NB4 (cell line): ENCODE data around the gene ASCL2.

ENCODE experiments used
- CTCF ChIP-seq: IDR thresholded peaks from one replicate; pipeline ENCODE4 v1.5.1; 2012; ENCODE audit warnings: low read depth, low read length
- POLR2A ChIP-seq: IDR thresholded peaks from 2 replicates; pipeline ENCODE4 v1.6.1; 2011; ENCODE audit warnings: mild to moderate bottlenecking; ENCODE audit not compliant: insufficient read length; ENCODE audit errors: extremely low read depth
- TF ChIP-seq, protein P1 (sequence below): IDR thresholded peaks from 2 replicates; pipeline ENCODE4 v1.6.1; 2011; ENCODE audit warnings: low read depth, low read length

DNA sequence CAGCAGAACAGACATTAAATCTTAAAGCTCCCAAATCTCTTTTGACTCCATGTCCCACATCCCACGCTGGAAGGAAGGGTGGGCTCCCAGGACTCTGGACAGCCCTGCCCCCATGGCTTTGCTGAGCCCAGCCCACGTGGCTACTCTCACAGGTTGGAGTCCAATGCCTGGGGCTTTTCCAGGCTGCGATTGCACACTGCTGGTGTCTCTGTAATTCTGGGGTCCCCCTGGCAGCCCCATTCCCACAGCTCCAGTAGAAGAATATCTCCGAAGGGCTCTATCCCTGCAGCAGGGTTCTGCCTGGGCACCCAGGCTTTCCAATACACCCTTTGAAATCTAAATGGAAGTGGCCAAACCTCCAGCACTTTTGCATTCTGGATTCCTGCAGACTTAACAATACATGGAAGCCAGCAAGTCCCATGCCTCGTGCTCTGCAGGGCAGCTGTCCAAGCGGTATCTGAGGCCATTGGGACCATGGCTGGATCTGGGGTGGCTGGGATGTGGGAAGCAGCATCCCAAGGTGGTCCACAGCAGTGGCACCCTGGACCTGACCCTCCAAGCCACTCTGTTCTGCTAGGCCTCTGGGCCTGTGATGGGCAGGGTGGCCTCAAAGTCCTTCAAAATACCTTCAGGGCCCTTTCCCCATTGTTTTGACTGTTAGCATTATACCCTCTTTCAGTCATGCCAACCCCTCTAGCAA, 50.9 kb downstream of the ASCL2 start:
- no peak for TF ChIP-seq CTCF
- TF ChIP-seq, protein P1, sequence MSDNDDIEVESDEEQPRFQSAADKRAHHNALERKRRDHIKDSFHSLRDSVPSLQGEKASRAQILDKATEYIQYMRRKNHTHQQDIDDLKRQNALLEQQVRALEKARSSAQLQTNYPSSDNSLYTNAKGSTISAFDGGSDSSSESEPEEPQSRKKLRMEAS: no peak
- no peak for TF ChIP-seq POLR2A
